CD4-positive, alpha-beta T cell treated with Interleukin-17A for 4 hours (primary cell): ENCODE measurements around the gene GLT6D1.
"Not testable (repeated sequence)": the region's sequence is repeated elsewhere in the genome, so short reads cannot be mapped to it uniquely, and the experiment has no call there.

Experiments
- DNase-seq: peaks from one replicate; pipeline ENCODE4 v3.0.0-alpha.2; 2020; ENCODE audit warnings: mixed read lengths

Gene GLT6D1

GRCh38 chr9:135639196-135639595 lies at the start of gene GLT6D1:
GLT6D1 (minus strand) TSS chr9:135639540; CDS start chr9:135639187, 353 bp downstream.
- DNase-seq = no peak

- DNase-seq = no peak
Observed at GRCh38 chr9:135689011-135689410, 49.7 kb upstream of the GLT6D1 start.

GRCh38 chr9:135687216-135687615 lies 47.9 kb upstream of the GLT6D1 start:
- DNase-seq = no peak

GRCh38 chr9:135684691-135685090 lies 45.4 kb upstream of the GLT6D1 start:
- no peak for DNase-seq

- DNase-seq = no peak
Observed at GRCh38 chr9:135683401-135684034, 44.2 kb upstream of the GLT6D1 start.

- no peak for DNase-seq
Observed at GRCh38 chr9:135681161-135681560, 41.8 kb upstream of the GLT6D1 start.

GRCh38 chr9:135680056-135680455 lies 40.7 kb upstream of the GLT6D1 start:
- no peak for DNase-seq

- DNase-seq = no peak
Observed at GRCh38 chr9:135678236-135679017, 39.1 kb upstream of the GLT6D1 start.

GRCh38 chr9:135677641-135678168 lies 38.4 kb upstream of the GLT6D1 start:
- no peak for DNase-seq

- DNase-seq = no peak
Observed at GRCh38 chr9:135676891-135677290, 37.6 kb upstream of the GLT6D1 start.

- DNase-seq = no peak
Observed at GRCh38 chr9:135674977-135675376, 35.6 kb upstream of the GLT6D1 start.

GRCh38 chr9:135673941-135674340 lies 34.6 kb upstream of the GLT6D1 start:
- no peak for DNase-seq

- DNase-seq = not testable (repeated sequence)
Observed at GRCh38 chr9:135672786-135673185, 33.4 kb upstream of the GLT6D1 start.

- no peak for DNase-seq
Observed at GRCh38 chr9:135671591-135672041, 32.3 kb upstream of the GLT6D1 start.

- no peak for DNase-seq
Observed at GRCh38 chr9:135670721-135671590, 31.6 kb upstream of the GLT6D1 start.

GRCh38 chr9:135669616-135670285 lies 30.4 kb upstream of the GLT6D1 start:
- DNase-seq = no peak

- DNase-seq = not testable (repeated sequence)
Observed at GRCh38 chr9:135669018-135669417, 29.7 kb upstream of the GLT6D1 start.

GRCh38 chr9:135667463-135668001 lies 28.2 kb upstream of the GLT6D1 start:
- DNase-seq = no peak

GRCh38 chr9:135666534-135667462 lies 27.5 kb upstream of the GLT6D1 start:
- DNase-seq = no peak

GRCh38 chr9:135665795-135666189 lies 26.5 kb upstream of the GLT6D1 start:
- no peak for DNase-seq
